GM10248 (cell line): ENCODE measurements around the gene CHST8.

Source experiments
- CTCF ChIA-PET: fragments of 300-600 bp; sonication (Branson Sonifier 250); formaldehyde crosslinking; extraction: SDS; loops from one replicate; lab custom pipeline; 2021; ENCODE audit warnings: antibody characterized with exemption; lab: Yijun Ruan, JAX
- POLR2A ChIA-PET: fragments of 350-650 bp; sonication (Branson Sonifier 250); formaldehyde crosslinking; extraction: SDS; loops from one replicate; lab custom pipeline; 2020; ENCODE audit warnings: antibody characterized with exemption; lab: Yijun Ruan, JAX
- DNase-seq: peaks from one replicate; pipeline ENCODE4 v3.0.0; 2012; ENCODE audit errors: extremely low spot score
- TF ChIP-seq, protein P1 (sequence below): IDR thresholded peaks from 2 replicates; pipeline ENCODE4 v1.5.1; 2012; ENCODE audit warnings: mild to moderate bottlenecking, low read depth; ENCODE audit errors: extremely low read depth, missing control alignments, control extremely low read depth

Gene CHST8

GRCh38 chr19:33582914-33583313 is 38.8 kb upstream of the CHST8 start:
- CTCF ChIA-PET: no interaction called here
- no peak for DNase-seq
- TF ChIP-seq, protein P1, sequence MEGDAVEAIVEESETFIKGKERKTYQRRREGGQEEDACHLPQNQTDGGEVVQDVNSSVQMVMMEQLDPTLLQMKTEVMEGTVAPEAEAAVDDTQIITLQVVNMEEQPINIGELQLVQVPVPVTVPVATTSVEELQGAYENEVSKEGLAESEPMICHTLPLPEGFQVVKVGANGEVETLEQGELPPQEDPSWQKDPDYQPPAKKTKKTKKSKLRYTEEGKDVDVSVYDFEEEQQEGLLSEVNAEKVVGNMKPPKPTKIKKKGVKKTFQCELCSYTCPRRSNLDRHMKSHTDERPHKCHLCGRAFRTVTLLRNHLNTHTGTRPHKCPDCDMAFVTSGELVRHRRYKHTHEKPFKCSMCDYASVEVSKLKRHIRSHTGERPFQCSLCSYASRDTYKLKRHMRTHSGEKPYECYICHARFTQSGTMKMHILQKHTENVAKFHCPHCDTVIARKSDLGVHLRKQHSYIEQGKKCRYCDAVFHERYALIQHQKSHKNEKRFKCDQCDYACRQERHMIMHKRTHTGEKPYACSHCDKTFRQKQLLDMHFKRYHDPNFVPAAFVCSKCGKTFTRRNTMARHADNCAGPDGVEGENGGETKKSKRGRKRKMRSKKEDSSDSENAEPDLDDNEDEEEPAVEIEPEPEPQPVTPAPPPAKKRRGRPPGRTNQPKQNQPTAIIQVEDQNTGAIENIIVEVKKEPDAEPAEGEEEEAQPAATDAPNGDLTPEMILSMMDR: no peak
- POLR2A ChIA-PET: no interaction called here

DNA sequence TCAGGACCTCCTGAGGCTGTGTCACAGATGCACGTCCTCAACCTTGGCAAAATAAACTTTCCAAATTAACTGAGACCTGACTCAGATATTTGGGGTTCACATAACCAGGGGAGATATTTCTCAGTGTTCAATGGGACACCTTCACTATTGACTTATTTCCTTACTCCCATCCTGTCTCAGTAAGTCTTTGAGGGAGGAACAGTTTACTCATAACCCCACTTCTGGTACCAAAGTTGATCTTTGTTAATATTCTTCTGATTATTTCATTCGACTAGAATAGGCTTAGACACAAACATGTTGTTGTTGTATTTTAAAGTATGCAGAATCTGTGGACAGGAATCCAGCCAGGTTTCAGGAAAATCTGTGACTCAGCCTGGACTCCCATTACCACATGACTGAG is 34.6 kb upstream of the CHST8 start:
- ChIA-PET CTCF (no interaction called here), POLR2A (no interaction called here)
- TF ChIP-seq, protein P1: no peak

DNA sequence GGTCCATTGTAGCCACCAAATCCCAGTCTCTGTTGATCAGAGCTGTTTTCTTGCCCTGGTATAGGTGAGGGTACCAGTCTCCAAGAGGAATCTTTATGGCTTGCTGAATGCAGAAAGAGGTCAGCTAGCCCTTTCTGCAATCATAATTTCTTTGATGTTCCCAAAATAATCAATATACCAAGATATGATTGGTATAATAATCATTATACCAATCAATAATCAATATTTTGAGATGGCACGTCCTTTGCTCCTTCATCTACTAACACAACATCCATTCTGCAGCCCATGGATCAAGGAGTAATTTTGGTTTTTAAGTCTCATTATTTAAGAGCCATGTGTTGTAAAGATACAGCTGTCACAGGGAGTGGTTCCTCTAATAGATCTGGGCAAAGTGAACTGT is 31.5 kb upstream of the CHST8 start:
- ChIA-PET CTCF (interaction anchor here (1.1 kb wide), 1 partner anchor 10 kb away, joined by 4 read pairs; no protein-coding TSS in a partner anchor), POLR2A (no interaction called here)
- DNase-seq: no peak
- TF ChIP-seq, protein P1: no peak

More for the DNA sequence above, 34.6 kb upstream of the CHST8 start:
- no peak for DNase-seq

DNA sequence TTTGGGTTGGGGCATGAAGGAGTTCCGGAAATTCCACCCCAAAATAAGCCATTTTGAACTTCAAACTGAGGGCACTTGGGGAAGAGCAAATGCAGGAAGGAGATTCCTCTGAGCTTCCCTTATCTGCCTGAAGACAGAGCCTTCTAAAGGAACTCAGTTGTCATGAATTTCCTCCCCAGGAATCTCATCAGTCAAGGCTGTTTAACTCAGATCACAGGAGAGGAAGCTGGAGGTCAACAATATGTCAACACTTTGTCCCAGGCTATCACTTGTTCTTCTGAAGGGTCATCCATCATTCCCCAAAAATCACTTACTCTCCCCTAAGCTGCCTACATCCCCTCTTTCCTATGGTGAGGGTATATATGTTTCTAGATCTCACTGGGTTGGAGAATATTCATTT is 26.0 kb upstream of the CHST8 start:
- CTCF ChIA-PET: no interaction called here
- DNase-seq: no peak
- TF ChIP-seq, protein P1: no peak
- POLR2A ChIA-PET: no interaction called here

- ChIA-PET POLR2A (no interaction called here), CTCF (interaction anchor here (1.0 kb wide), 1 partner anchor 18 kb away, joined by 3 read pairs; no protein-coding TSS in a partner anchor)
- TF ChIP-seq, protein P1: no peak
- no peak for DNase-seq
These were observed 20.2 kb upstream of the CHST8 start for GRCh38 chr19:33601583-33601982.

DNA sequence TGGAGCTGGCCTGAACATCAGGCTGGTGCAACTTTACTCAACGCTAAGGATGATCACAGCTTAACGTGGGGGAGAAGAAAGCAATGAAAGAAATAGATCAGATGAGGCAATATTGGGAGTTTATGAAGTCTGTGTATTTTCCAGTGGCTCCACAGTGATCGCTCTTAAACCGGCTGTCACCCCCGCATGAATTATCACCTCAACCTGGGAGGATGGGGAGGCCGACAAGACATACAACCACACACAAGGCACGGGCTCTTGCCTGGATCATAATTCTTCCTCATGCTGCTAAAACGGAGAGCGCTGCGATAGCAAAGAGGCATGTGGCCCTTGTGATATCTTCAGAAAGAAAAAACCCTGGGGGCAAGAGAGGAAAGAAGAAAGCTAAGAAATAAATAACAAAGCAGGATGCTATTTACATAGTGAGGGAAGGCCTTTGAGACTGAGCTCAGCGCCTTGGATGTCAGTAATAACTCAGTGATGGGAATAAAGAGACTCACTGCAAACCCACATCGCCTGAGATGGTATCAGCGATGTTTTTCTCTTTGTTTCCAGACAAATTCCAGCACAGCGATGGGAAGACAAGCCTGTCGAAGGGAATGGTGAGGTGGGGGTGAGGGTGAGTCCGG is 19.1 kb upstream of the CHST8 start:
- ChIA-PET CTCF (interaction anchor here (1.8 kb wide), 1 partner anchor 9 kb away, joined by 5 read pairs; no protein-coding TSS in a partner anchor), POLR2A (no interaction called here)
- DNase-seq: no peak
- TF ChIP-seq, protein P1: no peak
